Common myeloid progenitor, CD34-positive (primary cell): ENCODE measurements around the gene EHBP1L1.

Experiments used
- CTCF ChIA-PET: fragments of 350-600 bp; sonication (Branson Sonifier 250); formaldehyde crosslinking; loops from one replicate; lab custom pipeline; 2021; ENCODE audit warnings: antibody characterized with exemption; lab: Charles Lee
- POLR2A ChIA-PET: fragments of 350-600 bp; sonication (Branson Sonifier 250); formaldehyde crosslinking; loops from one replicate; lab custom pipeline; 2021; ENCODE audit warnings: antibody characterized with exemption; lab: Charles Lee
- DNase-seq, 3 donors: peaks; one replicate each; pipeline versions ENCODE4 v3.0.0 to v3.0.0-alpha.2; 2013
- H3K27ac ChIP-seq, 2 experiments: 1 replicate in 1 of 2; 2 replicates in 1 of 2; pipeline ENCODE4 v1.7.0; 2013; ENCODE audit warnings: inconsistent platforms in 2 of 2, low read length in 2 of 2, mild to moderate bottlenecking in 2 of 2, low read depth in 1 of 2, moderate library complexity in 1 of 2; ENCODE audit not compliant: severe bottlenecking in 2 of 2, insufficient read depth in 1 of 2, poor library complexity in 1 of 2
- H3K27me3 ChIP-seq, 5 experiments: replicated peaks in 2 of 5; 1 replicate in 3 of 5; 2 replicates in 2 of 5; pipeline versions ENCODE4 v1.6.1 to v1.7.0; 2013; ENCODE audit warnings: low read length in 4 of 5, mild to moderate bottlenecking in 2 of 5, moderate library complexity in 2 of 5, inconsistent platforms in 1 of 5; ENCODE audit not compliant: insufficient read depth in 5 of 5, control insufficient read depth in 4 of 5
- H3K36me3 ChIP-seq, 4 experiments: 1 replicate in 2 of 4; 2 replicates in 2 of 4; pipeline versions ENCODE4 v1.6.1 to v1.7.0; 2013; ENCODE audit warnings: low read length in 3 of 4, control low read depth in 1 of 4, mild to moderate bottlenecking in 1 of 4; ENCODE audit not compliant: control insufficient read depth in 4 of 4, insufficient read depth in 4 of 4
- H3K4me1 ChIP-seq, 4 experiments: 1 replicate in 3 of 4; 2 replicates in 1 of 4; pipeline versions ENCODE4 v1.6.1 to v1.7.1; 2013; ENCODE audit warnings: low read length in 3 of 4, mild to moderate bottlenecking in 3 of 4, control low read depth in 1 of 4, inconsistent platforms in 1 of 4, moderate library complexity in 1 of 4; ENCODE audit not compliant: control insufficient read depth in 4 of 4, insufficient read depth in 4 of 4; ENCODE audit errors: control extremely low read depth in 1 of 4
- H3K4me3 ChIP-seq, 7 experiments: 1 replicate in 4 of 7; 2 replicates in 3 of 7; pipeline versions ENCODE4 v1.5.1 to v1.7.0; 2013; ENCODE audit warnings: mild to moderate bottlenecking in 7 of 7, low read length in 6 of 7, moderate library complexity in 6 of 7, inconsistent platforms in 2 of 7, low read depth in 2 of 7, control low read depth in 1 of 7; ENCODE audit not compliant: insufficient read depth in 4 of 7, control insufficient read depth in 1 of 7; ENCODE audit errors: extremely low read depth in 1 of 7
- H3K9me3 ChIP-seq, 5 experiments: 1 replicate in 4 of 5; 2 replicates in 1 of 5; pipeline versions ENCODE4 v1.6.1 to v1.7.1; 2013; ENCODE audit warnings: low read length in 4 of 5, mild to moderate bottlenecking in 2 of 5, inconsistent platforms in 1 of 5, low read depth in 1 of 5, moderate library complexity in 1 of 5; ENCODE audit not compliant: control insufficient read depth in 4 of 5, insufficient read depth in 2 of 5; ENCODE audit errors: control extremely low read depth in 1 of 5
- WGBS: methylation state at CpG from one replicate; pipeline ENCODE4 v1.1.5; 2013; ENCODE audit not compliant: insufficient coverage; 5-methylcytosine and 5-hydroxymethylcytosine counted together

Gene EHBP1L1

GRCh38 chr11:65569164-65569972 lies 6.5 kb upstream of the EHBP1L1 start:
- peak overlapping the region; percentile 81 to 91 for H3K27ac ChIP-seq
- no peak for DNase-seq
- H3K27me3 ChIP-seq, result no peaks in the 10 kb centered on the region
- ChIA-PET POLR2A (interaction anchor here (0.8 to 2.2 kb wide), 3 partner anchors 19 to 29 kb away, joined by 4 to 8 read pairs (median 4); no protein-coding TSS in a partner anchor), CTCF (interaction anchor here (0.9 to 16.1 kb wide), 7 partner anchors 8 to 38 kb away, joined by 3 to 239 read pairs (median 4); no protein-coding TSS in a partner anchor)
- 4% methylated on average over 25 of the region's 28 CpGs for WGBS
- H3K4me3 ChIP-seq, result peak overlapping the region; percentile 76 to 99 (median 91)
- peaks cover 0 to 8% (median 2%) of the 10 kb centered on the region in 4 experiments for H3K36me3 ChIP-seq
- H3K9me3 ChIP-seq, result no peaks in the 10 kb centered on the region
- H3K4me1 ChIP-seq, result peaks cover 18 to 65% (median 58%) of the 10 kb centered on the region in 4 experiments

- Histone ChIP-seq H3K9me3 (no peaks in the 10 kb centered on the region), H3K4me3 (peak within 1 kb of the TSS; percentile 76 to 99 (median 91)), H3K27me3 (no peaks in the 10 kb centered on the region), H3K27ac (peak within 1 kb of the TSS; percentile 81 to 91), H3K36me3 (peaks cover 0 to 8% (median 2%) of the 10 kb centered on the region in 4 experiments), H3K4me1 (peaks cover 18 to 73% (median 64%) of the 10 kb centered on the region in 4 experiments)
- CTCF ChIA-PET, result interaction anchor here (0.9 to 16.1 kb wide), 12 partner anchors 9 to 45 kb away, joined by 3 to 239 read pairs (median 4); no protein-coding TSS in a partner anchor
- POLR2A ChIA-PET, result interaction anchor here (0.8 to 2.2 kb wide), 7 partner anchors 12 to 68 kb away, joined by 3 to 8 read pairs (median 4); partner anchors contain the start of gene LTBP3
- DNase-seq, result peak; percentile 99 to 100 (median 99)
- WGBS, result under 1% methylated on average over 75 of the region's 89 CpGs
Measured at GRCh38 chr11:65569973-65570918, 5.6 kb upstream of the EHBP1L1 start, which contains the start of gene ZNRD2. Gene ZNRD2, plus strand, starts transcription at chr11:65570477. Its CDS starts 15 bp downstream, at chr11:65570492.

- Histone ChIP-seq H3K4me3 (peak overlapping the region in 5 of 7 experiments; percentile 76 to 99 (median 91)), H3K9me3 (no peaks in the 10 kb centered on the region), H3K36me3 (peaks cover 0 to 8% (median 2%) of the 10 kb centered on the region in 4 experiments), H3K27me3 (no peaks in the 10 kb centered on the region), H3K27ac (peak overlapping the region in 1 of 2 experiments; percentile 91), H3K4me1 (peaks cover 18 to 70% (median 64%) of the 10 kb centered on the region in 4 experiments)
- DNase-seq, result no peak
- ChIA-PET CTCF (interaction anchor here (0.6 to 16.1 kb wide), 13 partner anchors 10 to 44 kb away, joined by 3 to 239 read pairs (median 5); partner anchors contain the start of gene PCNX3), POLR2A (interaction anchor here (1.4 to 2.4 kb wide), 4 partner anchors 30 to 147 kb away, joined by 3 to 9 read pairs (median 6); partner anchors contain the start of gene SCYL1)
- 89% methylated on average over 9 of the region's 9 CpGs for WGBS
Measured at GRCh38 chr11:65571420-65571819, 4.4 kb upstream of the EHBP1L1 start.

- CTCF ChIA-PET, result interaction anchor here (0.9 to 16.1 kb wide), 13 partner anchors 8 to 43 kb away, joined by 3 to 239 read pairs (median 6); partner anchors contain the start of gene PCNX3
- H3K4me1 ChIP-seq, result peaks cover 18 to 75% (median 68%) of the 10 kb centered on the region in 4 experiments
- no peaks in the 10 kb centered on the region for H3K27me3 ChIP-seq
- DNase-seq, result peak; percentile 46 to 58 (median 57)
- WGBS, result 12% methylated on average over 7 of the region's 11 CpGs
- H3K4me3 ChIP-seq, result peak overlapping the region; percentile 48 to 99 (median 76)
- peak overlapping the region in 1 of 2 experiments; percentile 91 for H3K27ac ChIP-seq
- peaks cover 0 to 8% (median 1%) of the 10 kb centered on the region in 4 experiments for H3K36me3 ChIP-seq
- POLR2A ChIA-PET, result interaction anchor here (0.7 to 2.4 kb wide), 7 partner anchors 12 to 148 kb away, joined by 3 to 9 read pairs (median 3); partner anchors contain the start of genes MAP3K11 and SCYL1
- H3K9me3 ChIP-seq, result no peaks in the 10 kb centered on the region
Measured at GRCh38 chr11:65571940-65572339, 3.9 kb upstream of the EHBP1L1 start.

- peak within 1 kb of the TSS; percentile 7 to 91 for H3K27ac ChIP-seq
- CTCF ChIA-PET, result interaction anchor here (0.9 to 16.1 kb wide), 11 partner anchors 8 to 46 kb away, joined by 3 to 239 read pairs (median 6); partner anchors contain the start of gene PCNX3
- POLR2A ChIA-PET, result interaction anchor here (0.7 to 2.4 kb wide), 8 partner anchors 13 to 148 kb away, joined by 3 to 9 read pairs (median 4); partner anchors contain the start of genes MAP3K11 and SCYL1
Measured at GRCh38 chr11:65572356-65573051, 3.3 kb upstream of the EHBP1L1 start, which contains the start of gene FAM89B. Gene FAM89B, plus strand, starts transcription at chr11:65572538. Its CDS starts 132 bp downstream, at chr11:65572670.

More at GRCh38 chr11:65572356-65573051, 3.3 kb upstream of the EHBP1L1 start, which contains the start of gene FAM89B:
- Histone ChIP-seq H3K4me3 (peak within 1 kb of the TSS; percentile 48 to 99 (median 88)), H3K36me3 (peaks cover 0 to 8% (median 0%) of the 10 kb centered on the region in 4 experiments), H3K4me1 (peaks cover 18 to 81% (median 74%) of the 10 kb centered on the region in 4 experiments), H3K27me3 (no peaks in the 10 kb centered on the region), H3K9me3 (no peaks in the 10 kb centered on the region)
- peak; percentile 86 to 92 (median 92) for DNase-seq
- WGBS, result under 1% methylated on average over 70 of the region's 86 CpGs
